AG09319 (cell line): ENCODE measurements around the gene CYP1A2.

Source experiments
- DNase-seq: peaks from one replicate; pipeline ENCODE4 v3.0.0-alpha.2; 2010; ENCODE audit warnings: low read depth; ENCODE audit errors: extremely low read depth
- TF ChIP-seq, protein P1 (sequence below): IDR thresholded peaks from 2 replicates; pipeline ENCODE4 v1.5.1; 2011; ENCODE audit warnings: low read depth, mild to moderate bottlenecking, inconsistent platforms, low read length, moderate library complexity

Gene CYP1A2

DNA sequence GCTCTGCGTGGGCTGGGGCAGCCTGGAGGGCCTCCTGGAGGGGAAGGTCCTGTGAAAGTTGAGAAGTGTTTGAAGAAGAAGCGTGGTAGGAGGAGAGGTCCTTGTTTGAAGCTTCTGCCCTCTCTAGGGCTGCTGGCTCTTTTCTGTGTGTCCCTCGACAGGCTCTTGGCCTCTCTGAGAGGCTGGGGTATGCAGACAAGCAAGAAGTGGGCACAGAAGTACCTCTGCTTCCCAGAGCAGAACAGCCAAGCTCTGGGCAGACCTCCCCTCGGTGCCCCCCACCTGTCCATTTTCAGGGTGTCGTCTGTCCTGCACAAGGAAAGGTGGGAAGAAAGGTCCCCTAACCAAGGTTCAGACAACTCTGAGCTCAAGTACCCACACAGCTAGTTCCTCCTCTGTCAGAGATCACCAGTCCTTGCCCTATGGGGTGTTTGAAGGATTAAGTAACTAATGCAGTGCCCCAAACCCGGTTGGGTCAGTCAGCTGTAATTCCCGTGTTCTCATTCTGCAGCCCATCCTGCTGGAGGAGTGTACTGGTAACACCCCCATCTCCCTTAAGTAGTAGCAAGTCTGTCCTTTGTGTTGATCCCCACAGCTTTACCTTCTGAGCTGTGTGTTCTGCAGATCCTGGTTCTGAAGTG is 39.5 kb downstream of the CYP1A2 start:
- TF ChIP-seq, protein P1, sequence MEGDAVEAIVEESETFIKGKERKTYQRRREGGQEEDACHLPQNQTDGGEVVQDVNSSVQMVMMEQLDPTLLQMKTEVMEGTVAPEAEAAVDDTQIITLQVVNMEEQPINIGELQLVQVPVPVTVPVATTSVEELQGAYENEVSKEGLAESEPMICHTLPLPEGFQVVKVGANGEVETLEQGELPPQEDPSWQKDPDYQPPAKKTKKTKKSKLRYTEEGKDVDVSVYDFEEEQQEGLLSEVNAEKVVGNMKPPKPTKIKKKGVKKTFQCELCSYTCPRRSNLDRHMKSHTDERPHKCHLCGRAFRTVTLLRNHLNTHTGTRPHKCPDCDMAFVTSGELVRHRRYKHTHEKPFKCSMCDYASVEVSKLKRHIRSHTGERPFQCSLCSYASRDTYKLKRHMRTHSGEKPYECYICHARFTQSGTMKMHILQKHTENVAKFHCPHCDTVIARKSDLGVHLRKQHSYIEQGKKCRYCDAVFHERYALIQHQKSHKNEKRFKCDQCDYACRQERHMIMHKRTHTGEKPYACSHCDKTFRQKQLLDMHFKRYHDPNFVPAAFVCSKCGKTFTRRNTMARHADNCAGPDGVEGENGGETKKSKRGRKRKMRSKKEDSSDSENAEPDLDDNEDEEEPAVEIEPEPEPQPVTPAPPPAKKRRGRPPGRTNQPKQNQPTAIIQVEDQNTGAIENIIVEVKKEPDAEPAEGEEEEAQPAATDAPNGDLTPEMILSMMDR = no peak
- no peak for DNase-seq

DNA sequence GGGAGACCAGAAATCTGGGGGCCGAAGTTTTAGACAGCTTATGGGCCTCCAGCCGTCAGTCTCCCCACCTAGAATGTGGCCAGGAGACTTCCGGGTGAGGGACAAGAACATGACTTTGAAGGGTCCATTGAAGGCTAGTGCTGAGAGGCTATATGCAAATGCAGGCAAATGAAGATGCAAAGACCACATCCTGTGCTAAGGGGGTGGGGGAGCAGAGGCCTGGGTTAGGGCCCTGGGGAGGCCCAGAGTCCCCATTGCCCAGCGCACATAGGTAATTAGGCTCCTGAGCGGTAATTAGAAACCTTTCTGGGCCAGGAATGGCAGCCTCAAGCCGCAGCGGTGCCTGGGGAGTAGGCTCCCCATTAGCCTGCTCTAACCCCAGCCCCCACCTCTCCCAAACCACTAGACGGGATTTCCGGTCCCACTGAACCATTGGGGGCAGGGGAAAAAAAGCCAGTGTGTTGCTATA is 40.1 kb downstream of the CYP1A2 start:
- DNase-seq = no peak
- TF ChIP-seq, protein P1 = no peak

DNA sequence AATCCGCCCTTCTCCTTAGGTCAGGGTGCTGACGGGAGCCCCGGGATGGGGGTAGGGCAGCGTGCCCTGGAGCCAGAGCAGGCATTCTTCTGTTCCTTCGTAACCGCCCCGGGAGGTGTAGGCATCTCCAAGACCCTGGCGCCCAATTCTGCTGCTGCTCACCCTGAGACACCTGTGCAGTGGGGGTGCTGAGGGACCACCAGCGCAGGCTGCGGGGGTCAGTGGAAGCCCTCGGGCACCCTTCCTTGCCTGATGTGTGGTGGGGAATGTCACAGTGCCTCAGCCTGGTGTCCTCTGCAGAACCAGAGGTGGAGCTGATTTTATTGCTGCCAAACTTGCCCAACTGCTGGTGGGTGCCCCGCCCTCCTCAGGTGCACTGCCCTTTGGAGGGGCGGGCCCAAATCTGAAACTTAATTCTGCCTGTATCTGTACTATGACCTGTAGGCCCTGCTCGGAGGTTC is 40.6 kb downstream of the CYP1A2 start:
- TF ChIP-seq, protein P1 = no peak
- no peak for DNase-seq

DNA sequence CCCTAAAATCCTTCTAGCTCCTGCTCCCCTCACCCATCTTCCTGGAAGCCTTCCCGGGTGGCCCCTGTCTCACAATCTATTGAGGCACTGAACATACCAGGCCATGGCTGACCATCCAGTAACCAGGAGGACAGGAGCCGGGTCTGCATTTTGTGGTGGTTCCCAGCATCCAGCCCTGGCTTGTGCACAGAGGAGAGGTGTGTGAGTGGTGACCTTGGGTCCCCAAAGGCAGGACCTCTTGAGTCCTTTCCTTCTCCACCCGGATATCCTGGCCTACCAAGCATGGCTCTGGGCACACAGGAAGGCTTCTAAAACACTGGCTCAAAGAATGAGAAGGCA is 41.1 kb downstream of the CYP1A2 start:
- TF ChIP-seq, protein P1 = no peak
- DNase-seq = no peak

DNA sequence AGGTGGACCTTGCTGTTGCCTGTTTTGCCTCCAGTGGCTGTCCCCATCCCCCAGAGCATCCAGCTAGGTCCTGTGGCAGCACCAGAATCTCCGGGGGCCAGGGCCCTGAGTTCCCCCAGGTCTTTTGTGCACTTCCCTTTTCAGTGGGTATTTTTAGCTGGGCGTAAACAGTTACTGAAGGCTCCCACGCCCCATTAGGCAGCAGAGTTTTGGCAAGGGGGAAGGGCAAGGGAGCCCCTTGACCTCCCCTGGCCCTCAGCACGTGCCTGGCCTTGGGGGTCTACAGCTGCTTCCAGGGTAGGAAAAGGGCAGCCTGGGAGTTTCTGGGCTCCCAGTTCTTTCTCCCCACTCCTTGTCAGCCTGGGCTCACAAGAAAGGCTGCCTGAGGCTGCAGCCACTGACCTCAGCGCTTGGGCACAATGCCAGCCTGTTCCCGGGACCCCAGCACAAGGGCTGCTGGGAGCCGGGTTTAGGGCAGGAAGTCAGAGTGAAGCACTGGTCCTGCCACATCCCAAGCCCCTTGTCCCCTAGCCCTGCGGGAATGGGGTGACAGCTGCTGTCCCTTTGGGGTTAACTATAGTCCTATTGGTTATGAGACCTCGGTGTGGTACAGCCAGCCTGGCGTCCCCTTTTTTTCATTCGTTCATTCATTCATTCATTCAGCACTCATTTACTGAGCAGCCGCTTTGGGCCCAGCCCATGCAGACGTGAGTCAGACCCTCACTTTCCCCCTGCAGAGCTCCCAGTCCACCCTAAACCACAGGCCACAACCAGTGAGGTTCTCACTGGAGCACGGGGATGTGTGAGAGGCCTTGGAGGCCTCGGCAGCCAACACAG is 41.7 kb downstream of the CYP1A2 start:
- peak; percentile 19 for DNase-seq
- TF ChIP-seq, protein P1 = no peak

DNA sequence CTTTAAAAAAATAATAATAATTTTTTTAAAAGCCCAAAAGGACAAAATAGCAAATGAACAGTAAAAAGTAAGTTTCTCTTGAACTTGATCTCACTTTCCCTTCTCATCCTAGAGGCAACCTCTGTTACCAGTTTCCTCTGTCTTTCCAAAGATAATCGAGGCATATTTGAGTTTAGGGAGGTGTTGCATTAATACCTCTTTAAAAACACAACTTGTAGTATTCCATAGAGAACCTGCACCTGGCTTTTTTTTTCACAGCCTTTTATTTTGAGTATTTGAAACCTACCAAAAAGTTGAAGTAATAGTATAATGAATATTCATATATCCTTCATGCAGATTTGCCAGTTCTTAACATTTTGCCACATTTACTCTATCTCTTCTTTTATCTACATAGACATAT is 42.4 kb downstream of the CYP1A2 start:
- TF ChIP-seq, protein P1 = no peak
- no peak for DNase-seq

DNA sequence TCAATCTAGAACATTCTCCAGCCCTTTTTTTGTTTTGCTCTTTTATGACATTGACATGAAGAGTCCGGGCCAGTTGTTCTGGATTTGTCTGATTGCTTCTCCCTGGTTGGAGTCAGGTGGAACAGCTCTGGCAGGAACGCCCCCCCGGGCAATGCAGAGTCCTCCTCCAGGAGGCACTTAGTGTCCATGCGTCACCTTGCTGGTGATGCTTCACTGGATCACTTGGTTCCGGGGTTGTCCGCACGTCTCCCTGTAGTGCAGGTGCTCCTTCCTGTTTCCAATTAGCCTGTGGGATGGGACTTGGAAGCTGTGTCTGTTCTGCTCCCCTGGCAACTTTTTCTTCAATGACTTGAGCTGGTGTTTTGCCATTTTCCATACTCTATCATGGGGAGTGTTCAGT is 43.0 kb downstream of the CYP1A2 start:
- DNase-seq = no peak
- TF ChIP-seq, protein P1 = no peak
